ENCODE data around the gene PDLIM3.

GRCh38 chr4:185481401-185481800 is 53.9 kb downstream of the PDLIM3 start:
- TF ChIP-seq CTCF (IDR thresholded peaks at IDR 0.05) (no peak), POLR2A (IDR thresholded peaks at IDR 0.05) (no peak)

All from testis (tissue), 2 donors.